NCI-H524 (cell line): Measurements from ENCODE around the gene PTPN6.

Experiments
- DNase-seq, 2 experiments: peaks; one replicate each; lab custom pipeline; 2025; lab: John Stamatoyannopoulos, UW

Gene PTPN6

GRCh38 chr12:7009512-7009911 lies 58.4 kb downstream of the PTPN6 start:
- DNase-seq, result no peak
